ENCODE results near the gene LCMT1. TPM values are rescaled to one million over a fixed set of nuclear protein-coding genes. Genes with fewer than 3 reads are reported as not detected.
"Not testable (repeated sequence)": the region's sequence is repeated elsewhere in the genome, so short reads cannot be mapped to it uniquely, and the experiment has no call there.

LCMT1 gene
- total RNA-seq, 2 donors from 2014 or later, result 52.3 to 52.5 TPM

- Histone ChIP-seq H3K9me3 (no peaks in the 10 kb centered on the region), H3K36me3 (peaks cover 12% of the 10 kb centered on the region), H3K4me1 (no peaks in the 10 kb centered on the region), H3K27ac (no peak overlapping the region), H3K27me3 (no peaks in the 10 kb centered on the region), H3K4me3 (no peak overlapping the region)
- no peak for DNase-seq (ENCODE audit: low spot score)
- TF ChIP-seq, protein P1, sequence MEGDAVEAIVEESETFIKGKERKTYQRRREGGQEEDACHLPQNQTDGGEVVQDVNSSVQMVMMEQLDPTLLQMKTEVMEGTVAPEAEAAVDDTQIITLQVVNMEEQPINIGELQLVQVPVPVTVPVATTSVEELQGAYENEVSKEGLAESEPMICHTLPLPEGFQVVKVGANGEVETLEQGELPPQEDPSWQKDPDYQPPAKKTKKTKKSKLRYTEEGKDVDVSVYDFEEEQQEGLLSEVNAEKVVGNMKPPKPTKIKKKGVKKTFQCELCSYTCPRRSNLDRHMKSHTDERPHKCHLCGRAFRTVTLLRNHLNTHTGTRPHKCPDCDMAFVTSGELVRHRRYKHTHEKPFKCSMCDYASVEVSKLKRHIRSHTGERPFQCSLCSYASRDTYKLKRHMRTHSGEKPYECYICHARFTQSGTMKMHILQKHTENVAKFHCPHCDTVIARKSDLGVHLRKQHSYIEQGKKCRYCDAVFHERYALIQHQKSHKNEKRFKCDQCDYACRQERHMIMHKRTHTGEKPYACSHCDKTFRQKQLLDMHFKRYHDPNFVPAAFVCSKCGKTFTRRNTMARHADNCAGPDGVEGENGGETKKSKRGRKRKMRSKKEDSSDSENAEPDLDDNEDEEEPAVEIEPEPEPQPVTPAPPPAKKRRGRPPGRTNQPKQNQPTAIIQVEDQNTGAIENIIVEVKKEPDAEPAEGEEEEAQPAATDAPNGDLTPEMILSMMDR (IDR thresholded peaks at IDR 0.05), result no peak
These were observed 13.0 kb downstream of the LCMT1 start for GRCh38 chr16:25124503-25124902.

DNA sequence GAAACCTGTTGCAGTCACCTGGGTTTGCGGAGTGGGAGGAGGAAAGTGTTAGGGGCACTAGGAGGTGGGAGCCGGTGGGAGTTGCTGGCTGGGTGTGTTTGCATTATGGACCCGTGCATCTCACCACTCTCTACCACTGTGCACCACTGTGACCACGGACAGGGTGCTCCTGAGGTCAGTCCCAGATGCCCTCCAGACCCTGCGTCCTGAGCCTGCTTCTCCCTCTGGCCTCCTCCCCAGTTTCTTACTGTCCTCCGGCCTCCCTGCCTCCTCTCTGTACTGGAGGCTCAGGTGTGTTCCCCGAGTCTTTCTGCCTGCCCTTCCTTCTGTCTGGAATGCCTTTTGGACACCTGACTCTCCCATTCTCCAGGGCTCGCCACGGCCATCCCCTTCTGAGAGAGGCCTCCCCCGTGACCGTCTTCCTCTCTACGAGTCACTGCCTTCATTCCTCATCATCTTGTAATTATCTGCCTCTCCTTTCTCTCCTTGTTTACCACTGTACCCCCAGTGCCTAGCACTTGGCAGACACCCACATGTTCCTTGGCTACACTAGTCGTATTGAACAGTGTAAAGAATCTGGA, 14.6 kb downstream of the LCMT1 start:
- H3K27ac ChIP-seq; DNase-seq (ENCODE audit: low spot score); H3K27me3 ChIP-seq; H3K9me3 ChIP-seq; H3K4me3 ChIP-seq; H3K4me1 ChIP-seq: not testable (repeated sequence)
- peaks cover 12% of the 10 kb centered on the region for H3K36me3 ChIP-seq

DNA sequence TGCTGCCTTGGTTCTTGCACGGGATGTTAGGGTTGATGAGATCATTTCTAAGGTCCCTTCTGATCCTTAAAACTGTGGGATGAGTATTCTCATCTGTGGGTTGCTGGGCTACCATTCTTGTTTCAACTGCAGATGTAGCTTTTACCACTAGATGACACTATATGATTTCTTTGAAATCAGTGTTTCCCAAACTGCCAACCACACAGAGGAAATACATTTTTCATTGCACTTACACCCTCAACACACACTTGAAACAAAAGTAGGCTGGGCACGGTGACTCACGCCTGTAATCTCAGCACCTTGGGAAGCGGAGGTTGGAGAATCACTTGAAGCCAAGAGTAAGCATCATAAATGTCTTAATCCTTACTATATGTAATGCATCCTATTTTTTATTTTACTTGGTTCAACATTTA, 15.3 kb downstream of the LCMT1 start:
- no peak for DNase-seq (ENCODE audit: low spot score)
- Histone ChIP-seq H3K4me1 (no peaks in the 10 kb centered on the region), H3K9me3 (no peaks in the 10 kb centered on the region), H3K4me3 (no peak overlapping the region), H3K27me3 (no peaks in the 10 kb centered on the region), H3K27ac (no peak overlapping the region), H3K36me3 (peaks cover 12% of the 10 kb centered on the region)
- TF ChIP-seq, protein P1 (IDR thresholded peaks at IDR 0.05), result peak in 1 of 2 donors; percentile 59

DNA sequence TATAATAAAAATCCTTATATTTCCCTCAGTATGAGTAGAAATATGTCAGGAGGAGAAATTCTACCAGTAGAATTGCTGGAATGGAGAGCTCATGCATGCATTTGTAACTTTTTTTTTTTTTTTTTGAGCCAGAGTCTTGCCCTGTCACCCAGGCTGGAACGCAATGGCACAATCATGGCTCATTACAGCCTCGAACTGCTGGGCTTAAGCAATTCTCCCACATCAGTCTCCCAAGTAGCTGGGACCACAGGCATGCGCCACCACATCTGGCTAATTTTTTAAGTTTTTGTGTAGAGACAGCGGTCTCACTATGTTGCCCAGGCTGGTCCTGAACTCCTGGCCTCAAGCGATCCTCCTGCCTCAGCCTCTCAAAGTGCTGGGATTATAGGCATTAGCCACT, 21.2 kb downstream of the LCMT1 start:
- not testable (repeated sequence) for H3K27ac ChIP-seq; DNase-seq (ENCODE audit: low spot score); H3K27me3 ChIP-seq; H3K9me3 ChIP-seq; H3K4me3 ChIP-seq; H3K4me1 ChIP-seq
- peaks cover 44% of the 10 kb centered on the region for H3K36me3 ChIP-seq

DNA sequence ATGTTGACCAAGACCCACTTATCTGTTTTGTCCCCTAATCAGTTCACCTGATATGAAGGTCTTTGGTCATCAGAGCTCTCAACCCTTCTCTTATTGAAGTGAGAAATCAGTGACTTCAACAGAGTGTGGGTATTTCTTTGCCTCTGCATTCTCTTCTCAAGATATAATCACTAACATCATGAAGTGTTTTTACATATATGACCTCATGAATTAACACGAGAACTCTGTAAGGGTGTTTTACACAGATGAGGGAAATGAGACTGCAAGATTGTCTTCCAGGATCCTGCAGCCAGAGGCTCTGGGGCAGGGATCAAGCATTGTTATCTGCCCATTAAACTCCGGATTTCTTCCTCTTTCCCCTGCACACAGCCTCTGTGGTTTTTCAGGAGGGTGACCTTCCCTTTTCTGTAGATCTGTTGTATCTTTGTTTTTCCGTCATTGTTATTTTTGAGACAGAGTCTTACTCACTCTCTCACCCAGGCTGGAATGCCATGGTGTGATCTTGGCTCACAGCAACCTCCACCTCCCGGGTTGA, 22.7 kb downstream of the LCMT1 start:
- no peaks in the 10 kb centered on the region for H3K27me3 ChIP-seq
- H3K36me3 ChIP-seq, result peaks cover 43% of the 10 kb centered on the region
- no peaks in the 10 kb centered on the region for H3K9me3 ChIP-seq
- no peaks in the 10 kb centered on the region for H3K4me1 ChIP-seq
- TF ChIP-seq, protein P1 (IDR thresholded peaks at IDR 0.05), result no peak
- no peak for DNase-seq (ENCODE audit: low spot score)
- no peak overlapping the region for H3K27ac ChIP-seq
- H3K4me3 ChIP-seq, result no peak overlapping the region

DNA sequence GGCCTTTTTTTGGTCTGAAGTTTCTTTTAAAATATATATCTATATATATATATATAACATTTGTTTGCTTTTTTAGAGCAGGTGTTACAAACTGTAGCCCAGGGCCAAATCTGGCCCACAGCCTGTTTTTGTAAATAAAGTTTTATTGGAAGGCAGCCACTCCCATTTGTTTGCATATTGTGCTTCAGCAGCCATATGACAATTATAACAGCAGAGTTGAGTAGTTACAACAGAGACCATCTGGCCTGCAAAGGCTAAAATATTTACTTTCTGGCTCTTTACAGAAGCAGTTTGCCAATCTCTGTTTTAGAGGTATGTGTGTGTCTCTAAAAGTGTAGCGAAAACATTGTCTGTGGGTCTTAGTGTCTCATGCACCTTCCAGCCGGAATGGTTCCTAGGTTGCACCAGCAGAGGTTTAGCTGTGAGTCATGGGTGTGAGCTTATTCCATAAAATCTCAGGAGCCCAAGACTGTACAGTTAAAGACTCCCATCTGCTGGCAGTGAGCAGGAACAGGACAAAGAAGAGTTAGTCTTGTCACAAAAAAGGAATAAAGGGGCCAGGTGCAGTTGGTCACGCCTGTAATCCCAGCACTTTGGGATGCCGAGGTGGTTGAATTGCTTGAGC, 23.8 kb downstream of the LCMT1 start:
- Histone ChIP-seq H3K27me3 (no peaks in the 10 kb centered on the region), H3K36me3 (peaks cover 54% of the 10 kb centered on the region), H3K9me3 (no peaks in the 10 kb centered on the region), H3K4me1 (no peaks in the 10 kb centered on the region), H3K4me3 (no peak overlapping the region), H3K27ac (no peak overlapping the region)
- TF ChIP-seq, protein P1 (IDR thresholded peaks at IDR 0.05), result no peak
- DNase-seq (ENCODE audit: low spot score), result no peak

DNA sequence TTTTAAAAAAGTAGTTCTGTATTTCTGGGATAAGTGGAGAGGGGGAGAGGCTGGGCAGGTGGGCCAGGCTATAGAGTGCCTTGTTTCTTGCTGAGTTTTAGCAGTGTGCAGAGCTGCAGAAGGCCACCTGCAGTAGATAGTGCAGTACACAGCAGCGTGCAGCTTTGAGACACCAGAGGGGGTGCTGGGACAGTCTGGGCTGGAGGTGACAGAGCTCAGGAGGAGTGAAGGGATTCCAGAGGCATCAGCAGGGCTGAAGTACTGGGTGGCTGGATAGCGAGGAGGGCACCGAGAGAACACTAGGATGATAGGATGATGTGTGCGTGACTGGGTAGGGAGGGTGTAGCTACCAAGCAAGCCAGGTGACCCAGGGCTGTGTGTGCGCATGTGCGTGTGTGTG, 26.6 kb downstream of the LCMT1 start:
- no peak for DNase-seq (ENCODE audit: low spot score)
- Histone ChIP-seq H3K27me3 (no peaks in the 10 kb centered on the region), H3K4me1 (no peaks in the 10 kb centered on the region), H3K36me3 (peaks cover 72% of the 10 kb centered on the region), H3K27ac (no peak overlapping the region), H3K9me3 (no peaks in the 10 kb centered on the region), H3K4me3 (no peak overlapping the region)
- TF ChIP-seq, protein P1 (IDR thresholded peaks at IDR 0.05), result no peak
